Glutamatergic neuron (in vitro differentiated cells): ENCODE data around the gene FASTK. TPM values are rescaled to one million over a fixed set of nuclear protein-coding genes. Genes with fewer than 3 reads are reported as not detected.

ENCODE experiments used
- total RNA-seq: library from RNA; stranded (reverse); fragmentation: NEBNext Ultra II Directional; extraction: Animal tissue kit (Norgen Biotek cat#: 25700); gene quantifications from one replicate; pipeline ENCODE4 v1.2.1, GENCODE V29; 2021; ENCODE audit not compliant: unreplicated experiment

Gene FASTK
- total RNA-seq, 1 donor from 2014 or later: 64.7 TPM

Other genes with a start within 250 kb of the FASTK start
- gene AOC1, start 228.3 kb downstream of the FASTK start, total RNA-seq: not detected
- gene KCNH2, start 102.5 kb downstream of the FASTK start, total RNA-seq: 73.7 TPM
- 0.86 TPM for gene NOS3, start 89.8 kb downstream of the FASTK start, total RNA-seq
- gene ATG9B, start 56.3 kb downstream of the FASTK start, total RNA-seq: 9.4 TPM
- 57.1 TPM for gene ABCB8, start 52.4 kb downstream of the FASTK start, total RNA-seq
- 10.8 TPM for gene ASIC3, start 32.3 kb downstream of the FASTK start, total RNA-seq
- 52.9 TPM for gene CDK5, start 22.9 kb downstream of the FASTK start, total RNA-seq
- 99.4 TPM for gene SLC4A2, start 21.2 kb downstream of the FASTK start, total RNA-seq
- 45.7 TPM for gene TMUB1, start 2.7 kb upstream of the FASTK start, total RNA-seq
- gene AGAP3, start 5.7 kb upstream of the FASTK start, total RNA-seq: 406 TPM
- gene GBX1, start 86.9 kb upstream of the FASTK start, total RNA-seq: not detected
- gene ASB10, start 106.4 kb upstream of the FASTK start, total RNA-seq: not detected
- gene H2BK1, start 129.7 kb upstream of the FASTK start, total RNA-seq: not detected
- 39.1 TPM for gene ABCF2, start 146.4 kb upstream of the FASTK start, total RNA-seq
- 38.1 TPM for gene CHPF2, start 151.7 kb upstream of the FASTK start, total RNA-seq
- 5.1 TPM for gene SMARCD3, start 167.9 kb upstream of the FASTK start, total RNA-seq